Stimulated activated CD4-positive, alpha-beta T cell treated with anti-CD3 and anti-CD28 coated beads, Interleukin-12 subunit alpha, Interleukin-12 subunit beta, amount 100 ng/mL, for 48 hours (primary cell): ENCODE results near the gene KIFAP3.
A peak's percentile ranks its signal among the peaks of the same experiment; 100 is the strongest.
"Not testable (repeated sequence)": the region's sequence is repeated elsewhere in the genome, so short reads cannot be mapped to it uniquely, and the experiment has no call there.

Source experiments
- DNase-seq, 3 donors: peaks; one replicate each; pipeline ENCODE4 v3.0.0-alpha.2; 2020; ENCODE audit warnings: low read depth in 2 of 3, low spot score in 1 of 3

The KIFAP3 gene

DNA sequence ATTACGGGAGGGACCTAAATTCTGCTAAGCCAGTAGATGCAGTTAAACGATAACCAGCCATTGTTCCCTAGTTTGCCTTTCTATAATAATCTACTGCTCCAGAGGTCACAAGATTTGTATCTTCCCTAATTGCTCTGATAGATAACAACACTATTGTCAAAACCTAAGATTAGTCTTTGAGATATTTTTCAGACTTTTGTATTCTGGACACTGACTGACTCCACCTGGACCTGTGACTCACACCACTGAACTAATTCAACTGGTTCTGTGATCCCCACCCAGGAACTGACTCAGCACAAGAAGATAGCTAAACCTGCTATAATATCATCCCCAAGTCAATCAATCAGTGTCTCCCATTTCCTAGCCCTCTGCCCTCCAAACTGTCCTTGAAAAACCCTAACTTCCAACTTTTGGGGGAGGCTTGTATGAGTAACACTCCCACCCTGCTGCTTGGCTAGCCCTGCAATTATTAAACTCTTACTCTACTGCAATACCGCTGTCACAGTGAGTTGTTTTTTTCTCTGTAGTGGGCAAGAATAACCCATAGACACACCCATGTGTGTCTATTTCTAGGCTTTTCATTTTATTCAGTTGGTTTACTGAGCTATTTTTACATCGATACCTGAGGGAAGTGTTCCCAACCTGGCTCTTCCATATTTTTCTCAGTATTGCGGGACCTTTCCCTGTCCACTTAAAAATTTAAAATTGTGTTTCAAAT lies 11.2 kb downstream of the KIFAP3 start:
- DNase-seq = no peak

DNA sequence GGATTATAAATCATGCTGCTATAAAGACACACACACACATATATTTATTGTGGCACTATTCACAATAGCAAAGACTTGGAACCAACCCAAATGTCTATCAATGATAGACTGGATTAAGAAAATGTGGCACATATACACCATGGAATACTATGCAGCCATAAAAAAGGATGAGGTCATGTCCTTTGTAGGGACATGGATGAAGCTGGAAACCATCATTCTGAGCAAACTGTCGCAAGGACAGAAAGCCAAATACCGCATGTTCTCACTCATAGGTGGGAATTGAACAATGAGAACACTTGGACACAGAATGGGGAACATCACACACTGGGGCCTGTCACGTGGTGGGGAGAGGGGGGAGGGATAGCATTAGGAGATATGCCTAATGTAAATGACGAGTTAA lies 12.8 kb downstream of the KIFAP3 start:
- not testable (repeated sequence) for DNase-seq

DNA sequence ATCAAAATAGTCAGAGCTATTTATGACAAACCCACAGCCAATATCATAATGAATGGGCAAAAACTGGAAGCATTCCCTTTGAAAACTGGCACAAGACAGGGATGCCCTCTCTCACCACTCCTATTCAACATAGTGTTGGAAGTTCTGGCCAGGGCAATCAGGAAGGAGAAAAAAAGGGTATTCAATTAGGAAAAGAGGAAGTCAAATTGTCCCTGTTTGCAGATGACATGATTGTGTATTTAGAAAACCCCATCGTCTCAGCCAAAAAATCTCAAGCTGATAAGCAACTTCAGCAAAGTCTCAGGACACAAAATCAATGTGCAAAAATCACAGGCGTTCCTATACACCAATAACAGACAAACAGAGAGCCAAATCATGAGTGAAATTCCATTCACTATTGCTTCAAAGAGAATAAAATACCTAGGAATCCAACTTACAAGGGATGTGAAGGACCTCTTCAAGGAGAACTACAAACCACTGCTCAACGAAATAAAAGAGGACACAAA lies 14.4 kb downstream of the KIFAP3 start:
- DNase-seq = not testable (repeated sequence)

DNA sequence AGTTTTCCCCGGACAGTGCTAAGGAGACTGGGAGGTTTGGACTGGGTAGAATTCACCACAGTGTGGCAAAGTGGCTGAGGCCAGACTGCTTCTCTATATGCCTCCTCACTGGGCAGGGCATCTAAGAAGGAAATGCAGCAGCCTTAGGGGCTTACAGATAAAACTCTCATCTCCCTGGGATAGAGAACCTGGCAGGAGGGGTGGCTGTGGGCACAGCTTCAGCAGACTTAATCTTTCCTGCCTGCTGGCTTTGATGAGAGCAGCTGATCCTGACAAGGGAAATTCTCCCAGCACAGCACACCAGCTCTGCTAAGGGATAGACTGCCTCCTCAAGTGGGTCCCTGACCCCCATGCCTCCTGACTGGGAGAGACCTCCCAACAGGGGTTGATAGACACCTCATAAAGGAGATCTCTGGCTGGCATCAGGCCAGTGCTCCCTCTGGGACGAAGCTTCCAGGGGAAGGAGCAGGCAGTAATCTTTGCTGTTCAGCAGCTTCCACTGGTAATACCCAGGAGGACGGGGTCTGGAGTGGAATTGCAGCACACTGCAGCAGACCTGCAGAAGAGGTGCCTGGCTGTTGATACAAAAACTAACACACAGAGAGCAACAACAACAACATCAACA lies 25.2 kb downstream of the KIFAP3 start:
- no peak for DNase-seq

DNA sequence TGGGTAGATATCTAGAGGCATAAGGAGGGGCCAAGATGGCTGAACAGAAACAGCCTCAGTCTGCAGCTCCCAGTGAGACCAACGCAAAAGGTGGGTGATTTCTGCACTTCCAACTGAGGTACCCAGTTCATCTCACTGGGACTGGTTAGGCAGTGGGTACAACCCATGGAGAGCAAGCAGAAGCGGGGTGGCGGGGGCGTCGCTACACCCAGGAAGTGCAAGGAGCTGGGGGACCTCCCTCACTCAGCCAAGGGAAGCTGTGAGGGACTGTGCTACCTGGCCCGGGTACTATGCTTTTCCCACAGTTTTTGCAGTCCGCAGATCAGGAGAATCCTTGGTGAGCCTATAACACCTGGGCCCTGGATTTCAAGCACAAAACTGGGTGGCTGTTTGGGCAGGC lies 26.0 kb downstream of the KIFAP3 start:
- no peak for DNase-seq

DNA sequence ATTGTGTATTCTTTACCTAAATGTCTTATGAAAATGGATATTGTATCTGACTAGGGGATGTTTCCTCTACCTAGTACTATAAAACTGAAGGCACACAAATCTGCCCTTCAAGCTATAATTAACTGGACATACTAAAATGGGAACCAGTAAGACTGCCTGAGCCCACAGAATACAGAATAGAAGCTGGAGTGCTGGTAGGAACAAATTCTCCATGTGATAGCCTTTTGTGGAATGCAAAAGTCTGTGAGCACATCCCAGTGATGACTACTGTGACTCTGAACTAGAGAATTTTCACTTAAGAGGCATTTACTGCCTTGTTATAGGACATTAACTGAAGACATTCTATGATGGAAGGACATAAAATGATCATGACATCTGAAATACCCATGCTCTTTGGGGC lies 30.3 kb downstream of the KIFAP3 start:
- DNase-seq = no peak

DNA sequence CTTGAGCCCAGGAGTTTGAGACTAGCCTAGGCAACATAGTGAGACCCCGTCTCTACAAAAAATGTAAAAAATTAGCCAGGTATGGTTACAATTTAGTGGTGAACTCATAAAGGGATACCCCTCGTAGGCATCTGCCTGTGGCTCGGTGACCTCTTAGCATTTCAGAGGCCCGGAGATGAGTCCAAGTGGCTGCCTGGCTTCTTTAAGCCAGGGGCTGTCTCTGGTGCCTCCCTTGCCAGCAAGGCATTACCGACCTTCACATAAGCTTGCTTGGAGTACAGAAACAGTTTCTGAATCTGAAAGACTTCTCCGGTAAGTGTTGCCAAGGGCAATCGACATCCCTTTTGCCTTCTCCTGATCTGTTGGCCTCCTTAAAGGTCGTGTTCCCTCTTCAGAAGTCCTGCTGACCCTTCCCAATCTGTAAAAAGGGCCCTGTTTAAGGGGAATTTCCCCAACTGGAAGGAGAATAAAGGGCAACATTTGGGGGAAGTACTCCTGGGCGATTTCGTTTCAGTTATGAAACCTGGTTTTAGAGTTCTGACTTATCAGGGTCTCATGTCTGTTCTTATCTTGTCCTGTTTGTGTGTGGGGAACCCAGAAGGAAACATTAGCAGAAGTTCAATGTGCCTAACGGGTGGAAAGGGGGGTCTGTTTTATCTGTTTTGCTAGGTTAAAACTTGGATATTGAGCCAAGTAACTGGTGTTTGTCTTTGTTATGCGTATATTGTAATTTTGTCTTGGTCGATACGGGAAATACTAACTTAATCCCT lies 32.9 kb downstream of the KIFAP3 start:
- DNase-seq = no peak

DNA sequence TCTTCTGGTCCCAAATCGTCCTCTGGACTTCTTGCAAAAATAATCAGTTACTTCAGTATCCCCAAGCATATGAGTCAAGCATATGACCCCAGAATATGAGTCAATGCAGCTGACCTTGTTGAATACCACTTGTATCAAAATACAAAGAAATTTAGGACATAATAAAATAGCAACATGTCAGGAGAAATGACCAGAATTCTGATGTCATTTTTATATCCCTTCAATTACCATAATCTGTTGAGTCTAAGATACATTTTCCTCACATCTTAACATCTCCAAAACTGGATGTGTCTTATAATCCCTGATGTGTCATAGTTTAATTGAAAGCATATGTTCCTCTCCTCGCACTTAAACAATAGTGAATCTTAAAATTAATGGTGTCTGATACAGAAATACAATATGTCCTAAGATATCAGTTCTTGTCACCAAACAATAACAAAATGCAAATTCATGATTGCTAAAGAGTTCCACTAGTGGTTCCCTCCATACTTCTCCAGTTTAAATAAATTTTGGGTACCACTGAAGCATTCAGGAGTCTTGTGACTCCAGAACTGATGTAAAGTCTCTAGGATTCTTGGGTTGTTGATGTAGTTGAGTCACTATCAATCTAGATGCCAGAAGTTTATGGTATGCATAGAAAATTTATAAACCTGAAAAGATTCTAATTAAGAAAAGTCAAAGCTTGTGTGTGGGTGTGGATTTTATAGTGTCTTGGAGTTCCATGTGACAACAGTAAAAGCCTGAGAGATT lies 41.8 kb downstream of the KIFAP3 start:
- no peak for DNase-seq

DNA sequence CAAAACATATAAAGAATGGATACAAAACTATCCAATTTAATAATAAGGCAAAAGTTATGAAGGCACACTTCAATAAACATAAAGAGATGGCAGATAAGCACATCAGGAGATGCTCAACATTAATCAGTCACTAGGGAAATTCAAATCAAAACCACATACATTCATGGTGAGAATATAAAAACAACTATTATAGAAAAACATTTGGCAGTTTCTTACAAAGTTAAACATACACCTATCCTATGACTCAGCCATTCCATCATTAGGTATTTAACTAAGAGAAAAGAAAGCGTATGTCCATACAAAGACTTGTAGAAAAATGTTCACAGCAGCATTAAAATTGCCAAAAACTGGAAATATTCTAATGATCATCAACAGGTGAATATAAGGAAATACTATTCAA lies 44.3 kb downstream of the KIFAP3 start:
- DNase-seq = no peak

DNA sequence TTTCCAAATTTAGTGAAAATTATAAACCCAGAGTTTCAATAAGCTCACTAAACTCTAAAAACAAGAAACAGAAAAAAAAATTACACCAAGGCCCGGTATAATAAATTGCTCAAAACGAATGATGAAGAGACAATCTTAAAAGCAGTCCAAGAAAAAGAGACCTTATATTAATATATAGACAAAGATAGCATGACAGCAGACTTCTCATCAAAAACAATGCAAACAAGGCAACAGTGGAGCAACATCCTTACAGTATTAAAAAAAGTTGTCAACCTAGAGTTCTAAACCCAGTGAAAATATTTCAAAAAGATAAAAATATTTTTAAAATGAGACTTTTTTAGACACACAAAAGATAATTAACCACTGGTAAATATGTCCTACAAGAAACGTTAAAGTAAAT lies 46.7 kb downstream of the KIFAP3 start:
- DNase-seq = no peak

DNA sequence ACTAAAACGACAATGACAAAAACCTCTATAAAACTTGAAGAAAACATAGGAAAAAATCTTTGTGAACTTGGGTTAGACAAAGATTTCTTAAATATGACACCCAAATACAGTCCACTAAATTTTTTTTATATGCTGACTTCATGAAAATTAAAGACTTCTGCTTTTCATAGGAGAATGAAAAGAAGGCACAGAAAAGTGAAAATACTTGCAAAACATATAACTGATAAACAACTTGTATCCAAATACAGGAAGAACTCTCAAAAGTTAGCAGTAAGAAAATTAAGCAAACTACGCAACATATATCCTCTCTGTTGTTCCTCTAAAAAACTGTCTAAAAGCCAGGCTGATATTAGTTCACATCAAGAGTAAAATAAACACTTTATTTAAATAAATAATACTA lies 53.6 kb downstream of the KIFAP3 start:
- no peak for DNase-seq

DNA sequence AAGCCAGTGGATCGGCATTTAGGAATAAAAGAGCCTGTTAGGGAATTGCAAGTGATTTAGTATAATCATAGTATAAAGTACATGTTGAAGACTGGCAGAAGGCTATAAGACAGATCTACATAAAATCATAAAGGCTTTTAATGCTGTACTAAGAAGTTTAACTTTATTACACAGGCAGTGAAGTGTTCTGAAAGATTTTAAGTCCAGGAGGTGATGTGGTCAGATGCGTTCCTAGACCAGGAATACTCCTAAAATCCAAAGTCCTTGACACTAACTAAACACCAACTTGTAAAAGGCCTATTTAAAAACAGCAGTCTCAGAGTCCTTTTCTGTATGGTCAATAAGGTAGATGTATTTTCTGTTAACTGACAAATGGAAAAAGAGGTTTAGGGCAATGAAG lies 57.0 kb downstream of the KIFAP3 start:
- DNase-seq = no peak

DNA sequence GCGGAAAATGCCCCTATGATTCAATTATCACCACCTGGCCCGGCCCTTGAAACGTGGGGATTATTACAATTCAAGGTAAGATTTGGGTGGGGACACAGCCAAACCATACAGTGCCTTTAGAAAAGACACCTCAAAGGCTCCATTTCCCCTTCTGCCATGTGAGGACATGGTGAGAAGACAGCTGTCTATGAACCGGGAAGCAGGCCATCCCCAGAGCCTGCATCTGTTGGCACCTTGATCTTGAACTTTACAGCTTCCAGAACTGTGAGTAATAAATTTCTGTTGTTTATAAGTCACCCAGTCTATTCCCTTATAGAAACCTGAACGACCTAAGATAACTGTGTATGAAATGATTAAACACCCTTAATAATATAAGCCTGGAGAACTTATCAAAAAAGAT lies 61.6 kb downstream of the KIFAP3 start:
- no peak for DNase-seq

DNA sequence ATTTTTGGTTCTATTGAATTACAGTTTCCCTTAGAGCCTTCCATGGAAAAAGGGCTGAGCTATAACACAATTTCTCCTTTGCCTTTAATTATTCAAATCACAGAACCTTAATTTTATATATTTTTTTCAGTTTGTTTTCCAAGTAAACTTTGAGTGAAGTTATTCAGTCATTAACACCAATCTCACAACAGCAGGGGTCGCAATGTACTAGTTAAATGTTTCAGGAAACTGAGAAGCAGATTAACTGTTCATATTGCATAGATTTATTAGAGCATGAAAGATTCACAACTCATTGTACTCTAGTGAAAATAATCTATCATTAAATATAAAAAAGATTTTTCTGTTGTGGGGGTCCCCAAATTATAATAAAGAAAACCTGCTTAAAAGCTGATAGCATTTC lies 64.1 kb downstream of the KIFAP3 start:
- peak in 1 of 3 donors; percentile 10 for DNase-seq

DNA sequence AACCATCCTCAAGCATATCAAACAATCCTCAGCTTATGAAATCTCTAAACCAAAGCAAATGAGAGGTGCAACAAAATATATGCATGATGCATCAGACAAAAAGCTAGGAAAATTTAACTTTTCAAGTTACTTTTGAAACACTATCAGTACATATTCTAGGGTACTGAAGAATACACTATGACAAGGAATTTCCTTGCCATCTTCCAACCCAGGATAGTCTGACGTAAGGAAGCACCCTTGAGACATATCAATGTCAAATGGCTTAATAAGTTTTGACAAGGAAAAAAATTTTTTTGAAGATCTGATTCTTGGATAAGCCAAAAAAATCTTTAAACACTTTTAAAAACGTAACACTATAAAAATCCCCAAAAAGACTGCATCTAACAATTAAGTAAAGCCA lies 64.9 kb downstream of the KIFAP3 start:
- DNase-seq = no peak

DNA sequence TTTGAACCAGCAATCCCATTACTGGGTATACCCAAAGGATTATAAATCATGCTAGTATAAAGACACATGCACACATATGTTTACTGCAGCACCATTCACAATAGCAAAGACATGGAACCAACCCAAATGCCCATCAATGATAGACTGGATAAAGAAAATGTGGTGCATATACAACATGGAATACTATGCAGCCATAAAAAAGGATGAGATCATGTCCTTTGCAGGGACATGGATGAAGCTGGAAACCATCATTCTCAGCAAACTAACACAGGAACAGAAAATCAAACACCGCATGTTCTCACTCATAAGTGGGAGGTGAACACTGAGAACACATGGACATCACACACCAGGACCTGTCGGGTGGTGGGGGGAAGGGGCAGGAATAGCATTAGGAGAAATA lies 65.8 kb downstream of the KIFAP3 start:
- DNase-seq = not testable (repeated sequence)

DNA sequence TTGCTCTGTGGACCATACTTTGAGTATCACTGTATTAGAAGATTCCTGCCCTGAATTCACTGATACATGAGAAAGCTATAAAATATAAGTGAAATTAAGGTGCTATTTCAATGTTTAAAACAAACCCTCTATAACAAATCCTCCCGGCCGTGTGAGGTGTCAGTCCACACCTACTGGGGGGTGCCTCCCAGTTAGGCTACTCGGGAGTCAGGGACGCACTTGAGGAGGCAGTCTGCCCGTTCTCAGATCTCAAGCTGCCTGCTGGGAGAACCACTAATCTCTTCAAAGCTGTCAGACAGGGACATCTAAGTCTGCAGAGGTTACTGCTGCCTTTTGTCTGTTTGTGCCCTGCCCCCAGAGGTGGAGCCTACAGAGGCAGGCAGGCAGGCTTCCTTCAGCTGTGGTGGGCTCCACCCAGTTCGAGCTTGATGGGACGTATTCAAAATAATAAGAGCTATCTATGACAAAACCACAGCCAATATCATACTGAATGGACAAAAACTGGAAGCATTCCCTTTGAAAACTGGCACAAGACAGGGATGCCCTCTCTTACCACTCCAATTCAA lies 71.1 kb downstream of the KIFAP3 start:
- DNase-seq = not testable (repeated sequence)

DNA sequence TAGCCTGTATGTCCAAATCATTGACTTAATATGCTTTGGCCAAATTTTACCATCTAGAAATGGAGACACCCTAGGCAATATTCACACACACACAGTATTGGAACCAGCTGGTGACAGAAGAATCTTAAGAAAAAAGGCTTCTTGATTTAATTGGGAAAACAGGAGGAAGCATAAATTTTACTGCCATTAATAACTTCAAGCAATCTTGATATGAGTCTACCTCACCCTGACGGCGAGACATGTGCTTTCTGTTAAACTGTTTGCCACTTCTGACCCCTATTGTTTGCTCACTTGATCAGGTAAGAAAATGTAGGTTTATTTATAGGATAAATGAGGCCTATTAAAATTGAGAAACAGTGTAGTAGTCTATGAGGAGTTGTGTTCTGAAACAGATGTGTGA lies 73.2 kb downstream of the KIFAP3 start:
- no peak for DNase-seq

DNA sequence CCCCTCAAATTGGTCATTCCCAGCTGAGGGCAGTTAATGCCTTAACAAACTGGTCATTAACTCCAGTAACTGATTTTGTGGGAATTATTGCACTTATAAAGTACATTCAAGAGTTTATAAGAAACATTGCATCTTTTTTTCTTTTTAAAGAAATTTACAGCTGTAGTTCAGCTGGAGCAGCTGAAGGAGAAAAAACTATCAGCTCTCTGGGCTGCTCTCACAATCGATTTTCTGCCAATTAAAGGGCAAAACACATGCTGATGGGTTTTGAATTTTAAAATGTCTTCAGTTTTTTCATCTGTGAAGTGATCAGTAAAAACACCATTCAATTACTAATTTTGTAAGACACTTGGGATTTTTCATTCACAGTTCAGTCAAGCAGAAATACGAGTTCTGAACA lies 74.7 kb downstream of the KIFAP3 start:
- no peak for DNase-seq

DNA sequence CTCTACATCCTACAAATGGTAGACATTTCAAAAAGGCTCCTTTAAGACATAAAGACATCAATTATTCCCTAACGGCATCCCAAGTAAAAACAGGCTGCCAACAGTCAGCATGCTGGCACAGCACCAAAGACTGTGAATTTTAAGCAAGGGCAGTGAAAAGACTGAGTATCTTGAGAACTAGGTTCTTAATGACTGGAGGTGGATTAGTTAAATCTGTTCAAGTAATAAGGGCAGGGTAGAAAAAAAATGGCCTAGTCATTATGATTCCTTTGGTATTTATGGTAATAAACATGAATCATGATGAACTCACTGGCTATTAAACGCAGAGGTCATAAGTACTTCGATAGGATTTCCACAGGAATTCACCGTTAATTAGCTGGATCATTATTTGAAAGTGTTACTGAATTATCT lies 75.2 kb downstream of the KIFAP3 start:
- no peak for DNase-seq

DNA sequence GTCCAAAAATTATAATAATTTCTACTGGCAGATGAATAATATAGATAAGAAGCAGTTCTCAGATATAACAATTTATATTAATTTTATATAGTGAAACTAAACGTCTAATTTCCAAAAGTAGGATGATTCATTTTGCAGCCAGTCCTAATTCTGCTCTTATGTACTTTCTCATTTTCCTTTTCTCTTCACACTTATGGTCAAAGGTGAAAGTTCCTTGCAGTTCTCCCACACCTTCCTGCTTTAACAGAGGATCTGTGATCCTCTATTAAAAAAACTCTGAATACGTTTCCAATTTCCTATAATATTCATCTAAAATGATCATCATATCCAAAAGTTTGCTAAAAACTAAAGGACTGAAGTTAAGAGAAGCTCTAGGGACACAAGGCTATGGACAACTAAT lies 78.5 kb downstream of the KIFAP3 start:
- no peak for DNase-seq
